Cardiac septum (tissue), 1 donor: Measurements from ENCODE around the gene TXNIP. TPM values are rescaled to one million over a fixed set of nuclear protein-coding genes. Genes with fewer than 3 reads are reported as not detected.
A peak's percentile ranks its signal among the peaks of the same experiment; 100 is the strongest.

ENCODE experiments used
- DNase-seq: peaks from one replicate; pipeline ENCODE4 v3.0.0-alpha.2; 2020; ENCODE audit warnings: low spot score
- intact Hi-C: fragments of 100-400 bp; cut with DNase I; formaldehyde crosslinking; loops from one replicate; pipeline ENCODE4 v1.14.0; 2022
- total RNA-seq: library from RNA; stranded (reverse); fragmentation: NEBNext Ultra II Directional; extraction: Animal tissue kit (Norgen Biotek cat#: 25700); gene quantifications from one replicate; pipeline ENCODE4 v1.2.1, GENCODE V29; 2021
- donor health status: DM: no; HTN: no; CAD: no.

TXNIP gene
- total RNA-seq, 1 donor from 2014 or later, result 689 TPM

GRCh38 chr1:145974721-145975120 is 21.7 kb downstream of the TXNIP start:
- DNase-seq, result no peak
- intact Hi-C loops, result no loop called here

- DNase-seq, result no peak
- intact Hi-C loops, result no loop called here
These were observed 23.8 kb downstream of the TXNIP start for GRCh38 chr1:145972580-145972979.

GRCh38 chr1:145967288-145967687 is 29.1 kb downstream of the TXNIP start:
- no peak for DNase-seq
- intact Hi-C loops, result no loop called here

- intact Hi-C loops, result loop anchor here (2.0 kb wide), 2 partner anchors 14 to 38 kb away; partner anchors contain the start of gene RBM8A
- no peak for DNase-seq
These were observed 31.1 kb downstream of the TXNIP start for GRCh38 chr1:145965119-145965744.

- DNase-seq, result peak; percentile 98
- intact Hi-C loops, result loop anchor here (2.0 to 5.0 kb wide), 3 partner anchors 14 to 38 kb away; partner anchors contain the start of genes RBM8A and TXNIP
These were observed 31.9 kb downstream of the TXNIP start, which contains the start of the genes ANKRD34A and POLR3GL for GRCh38 chr1:145964328-145965118. Gene ANKRD34A, minus strand, starts transcription at chr1:145964575. Its CDS starts 2,816 bp downstream, at chr1:145961759. Gene POLR3GL, plus strand, starts transcription at chr1:145964690. Its CDS starts 10,176 bp downstream, at chr1:145974866.

GRCh38 chr1:145963265-145964019 is 32.9 kb downstream of the TXNIP start:
- intact Hi-C loops, result loop anchor here (2.0 to 5.0 kb wide), 3 partner anchors 15 to 37 kb away; partner anchors contain the start of genes RBM8A and TXNIP
- no peak for DNase-seq

- DNase-seq, result no peak
- intact Hi-C loops, result loop anchor here (5.0 kb wide), 1 partner anchor 35 kb away; the partner anchor contains the start of gene TXNIP
These were observed 33.9 kb downstream of the TXNIP start for GRCh38 chr1:145962157-145963102.

GRCh38 chr1:145961425-145962156 is 34.8 kb downstream of the TXNIP start:
- no peak for DNase-seq
- intact Hi-C loops, result loop anchor here (2.0 to 5.0 kb wide), 2 partner anchors 36 to 69 kb away; partner anchors contain the start of gene TXNIP

GRCh38 chr1:145961109-145961424 is 35.3 kb downstream of the TXNIP start:
- intact Hi-C loops, result loop anchor here (2.0 to 5.0 kb wide), 2 partner anchors 36 to 68 kb away; partner anchors contain the start of gene TXNIP
- DNase-seq, result no peak

- peak; percentile 93 for DNase-seq
- intact Hi-C loops, result loop anchor here (2.0 to 5.0 kb wide), 2 partner anchors 37 to 68 kb away; partner anchors contain the start of gene TXNIP
These were observed 35.8 kb downstream of the TXNIP start for GRCh38 chr1:145960468-145961108.

- no peak for DNase-seq
- intact Hi-C loops, result loop anchor here (2.0 to 5.0 kb wide), 2 partner anchors 37 to 67 kb away; partner anchors contain the start of gene TXNIP
These were observed 36.4 kb downstream of the TXNIP start for GRCh38 chr1:145959957-145960467.

GRCh38 chr1:145959333-145959732 is 37.0 kb downstream of the TXNIP start:
- no peak for DNase-seq
- intact Hi-C loops, result no loop called here

- intact Hi-C loops, result no loop called here
- no peak for DNase-seq
These were observed 37.6 kb downstream of the TXNIP start for GRCh38 chr1:145958734-145959133.

GRCh38 chr1:145957443-145958319 is 38.7 kb downstream of the TXNIP start, which contains the start of gene LIX1L:
Gene LIX1L, minus strand, starts transcription at chr1:145958017. Its CDS starts 90 bp downstream, at chr1:145957927.
- intact Hi-C loops, result loop anchor here (1.0 kb wide), 1 partner anchor 20 kb away; no protein-coding TSS in a partner anchor
- DNase-seq, result peak; percentile 98

- intact Hi-C loops, result loop anchor here (1.0 kb wide), 1 partner anchor 20 kb away; no protein-coding TSS in a partner anchor
- DNase-seq, result no peak
These were observed 39.5 kb downstream of the TXNIP start for GRCh38 chr1:145956781-145957442.
